ENCODE data around the gene DOC2A.

DOC2A gene

DNA sequence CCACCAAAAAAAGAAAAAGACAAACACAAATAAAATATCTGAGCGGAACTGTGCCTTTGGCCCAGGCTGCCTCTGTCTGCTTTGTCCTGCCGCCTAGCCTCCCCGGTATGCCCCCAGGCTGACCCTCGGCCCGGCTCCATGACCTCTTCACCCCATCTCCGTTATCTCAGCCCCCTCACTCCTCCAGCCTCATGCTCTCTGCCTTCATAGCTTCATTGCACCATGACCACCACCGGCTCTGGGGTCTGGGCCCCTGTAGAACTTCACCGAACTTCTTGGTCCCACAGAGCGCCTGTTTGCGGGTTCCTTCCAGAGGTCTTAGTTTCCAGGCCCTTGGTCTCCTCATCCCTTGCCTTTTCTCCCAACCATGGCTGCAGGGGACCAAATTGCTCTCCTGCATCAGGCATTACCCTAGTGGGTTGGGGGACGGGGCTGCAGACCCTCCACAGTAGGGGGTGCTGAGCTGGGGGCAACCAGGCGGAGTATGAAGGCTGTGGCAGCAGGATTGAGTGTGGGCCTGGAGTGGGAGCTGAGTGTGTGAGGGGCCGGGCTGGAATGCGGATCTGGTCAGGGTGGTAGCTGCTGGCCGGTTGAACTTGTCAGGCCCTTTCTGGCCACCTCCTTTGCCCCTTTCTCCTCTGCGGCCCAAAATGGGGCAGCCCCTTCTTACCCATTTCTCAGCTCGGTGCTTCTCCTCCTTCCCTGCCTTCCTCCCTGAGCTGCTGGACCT lies 22.3 kb downstream of the DOC2A start:
- no peak overlapping the region for H3K27ac ChIP-seq
- H3K4me3 ChIP-seq: no peak overlapping the region
- no peaks in the 10 kb centered on the region for H3K9me3 ChIP-seq
- H3K36me3 ChIP-seq: peaks cover 70 to 100% (median 87%) of the 10 kb centered on the region in 3 donors
- intact Hi-C loops (cut with DNase I; ENCODE audit: low total_unique reads): no loop called here
- H3K4me1 ChIP-seq: peaks cover 0 to 2% (median 0%) of the 10 kb centered on the region in 4 donors
- TF ChIP-seq CTCF (IDR thresholded peaks at IDR 0.05): no peak
- DNase-seq: no peak
- no peaks in the 10 kb centered on the region for H3K27me3 ChIP-seq

DNA sequence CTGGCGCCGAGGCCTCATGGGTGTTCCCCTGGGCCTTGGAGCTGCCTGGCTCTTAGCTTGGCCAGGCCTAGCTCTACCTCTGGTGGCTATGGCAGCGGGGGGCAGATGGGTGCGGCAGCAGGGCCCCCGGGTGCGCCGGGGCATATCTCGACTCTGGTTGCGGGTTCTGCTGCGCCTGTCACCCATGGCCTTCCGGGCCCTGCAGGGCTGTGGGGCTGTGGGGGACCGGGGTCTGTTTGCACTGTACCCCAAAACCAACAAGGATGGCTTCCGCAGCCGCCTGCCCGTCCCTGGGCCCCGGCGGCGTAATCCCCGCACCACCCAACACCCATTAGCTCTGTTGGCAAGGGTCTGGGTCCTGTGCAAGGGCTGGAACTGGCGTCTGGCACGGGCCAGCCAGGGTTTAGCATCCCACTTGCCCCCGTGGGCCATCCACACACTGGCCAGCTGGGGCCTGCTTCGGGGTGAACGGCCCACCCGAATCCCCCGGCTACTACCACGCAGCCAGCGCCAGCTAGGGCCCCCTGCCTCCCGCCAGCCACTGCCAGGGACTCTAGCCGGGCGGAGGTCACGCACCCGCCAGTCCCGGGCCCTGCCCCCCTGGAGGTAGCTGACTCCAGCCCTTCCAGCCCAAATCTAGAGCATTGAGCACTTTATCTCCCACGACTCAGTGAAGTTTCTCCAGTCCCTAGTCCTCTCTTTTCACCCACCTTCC lies 23.3 kb downstream of the DOC2A start:
- TF ChIP-seq CTCF (IDR thresholded peaks at IDR 0.05): no peak
- Histone ChIP-seq H3K27me3 (no peaks in the 10 kb centered on the region), H3K9me3 (no peaks in the 10 kb centered on the region), H3K27ac (no peak overlapping the region), H3K36me3 (peaks cover 74 to 100% (median 87%) of the 10 kb centered on the region in 3 donors), H3K4me1 (no peaks in the 10 kb centered on the region), H3K4me3 (no peak overlapping the region)
- intact Hi-C loops (cut with DNase I; ENCODE audit: low total_unique reads): no loop called here
- DNase-seq: no peak

DNA sequence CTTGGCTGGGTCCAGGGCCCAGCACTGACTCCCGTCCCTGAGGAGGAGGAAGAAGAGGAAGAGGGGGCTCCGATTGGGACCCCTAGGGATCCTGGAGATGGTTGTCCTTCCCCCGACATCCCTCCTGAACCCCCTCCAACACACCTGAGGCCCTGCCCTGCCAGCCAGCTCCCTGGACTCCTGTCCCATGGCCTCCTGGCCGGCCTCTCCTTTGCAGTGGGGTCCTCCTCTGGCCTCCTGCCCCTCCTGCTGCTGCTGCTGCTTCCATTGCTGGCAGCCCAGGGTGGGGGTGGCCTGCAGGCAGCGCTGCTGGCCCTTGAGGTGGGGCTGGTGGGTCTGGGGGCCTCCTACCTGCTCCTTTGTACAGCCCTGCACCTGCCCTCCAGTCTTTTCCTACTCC lies 23.9 kb downstream of the DOC2A start:
- no peak overlapping the region for H3K27ac ChIP-seq
- no peak for DNase-seq
- intact Hi-C loops (cut with DNase I; ENCODE audit: low total_unique reads): no loop called here

DNA sequence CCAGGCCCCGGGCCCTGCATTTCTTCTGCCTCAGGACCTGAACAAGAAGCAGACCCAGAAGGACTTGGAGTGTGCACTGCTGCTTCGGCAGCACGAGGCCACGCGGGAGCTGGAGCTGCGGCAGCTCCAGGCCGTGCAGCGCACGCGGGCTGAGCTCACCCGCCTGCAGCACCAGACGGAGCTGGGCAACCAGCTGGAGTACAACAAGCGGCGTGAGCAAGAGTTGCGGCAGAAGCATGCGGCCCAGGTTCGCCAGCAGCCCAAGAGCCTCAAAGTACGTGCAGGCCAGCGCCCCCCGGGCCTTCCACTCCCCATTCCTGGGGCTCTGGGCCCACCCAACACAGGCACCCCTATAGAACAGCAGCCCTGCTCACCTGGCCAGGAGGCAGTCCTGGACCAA lies 24.6 kb downstream of the DOC2A start:
- Histone ChIP-seq H3K4me3 (no peak overlapping the region), H3K27me3 (no peaks in the 10 kb centered on the region), H3K36me3 (peaks cover 81 to 100% (median 94%) of the 10 kb centered on the region in 3 donors), H3K27ac (no peak overlapping the region), H3K9me3 (no peaks in the 10 kb centered on the region), H3K4me1 (no peaks in the 10 kb centered on the region)
- no peak for TF ChIP-seq CTCF (IDR thresholded peaks at IDR 0.05)
- no peak for DNase-seq
- intact Hi-C loops (cut with DNase I; ENCODE audit: low total_unique reads): no loop called here

More for the DNA sequence above, 23.9 kb downstream of the DOC2A start:
- no peak for TF ChIP-seq CTCF (IDR thresholded peaks at IDR 0.05)
- Histone ChIP-seq H3K27me3 (no peaks in the 10 kb centered on the region), H3K9me3 (no peaks in the 10 kb centered on the region), H3K4me1 (no peaks in the 10 kb centered on the region), H3K36me3 (peaks cover 76 to 100% (median 90%) of the 10 kb centered on the region in 3 donors), H3K4me3 (no peak overlapping the region)

GRCh38 chr16:29985271-29985811 lies 25.5 kb downstream of the DOC2A start:
- Histone ChIP-seq H3K4me3 (no peak overlapping the region), H3K4me1 (no peaks in the 10 kb centered on the region), H3K27ac (no peak overlapping the region), H3K9me3 (no peaks in the 10 kb centered on the region), H3K27me3 (no peaks in the 10 kb centered on the region), H3K36me3 (peaks cover 80 to 100% (median 94%) of the 10 kb centered on the region in 3 donors)
- DNase-seq: no peak
- TF ChIP-seq CTCF (IDR thresholded peaks at IDR 0.05): no peak
- intact Hi-C loops (cut with DNase I; ENCODE audit: low total_unique reads): no loop called here

All from tibial artery (tissue), 4 donors.